ENCODE data around the gene MAP3K1.
"Not testable (repeated sequence)": the region's sequence is repeated elsewhere in the genome, so short reads cannot be mapped to it uniquely, and the experiment has no call there.

MAP3K1 gene

DNA sequence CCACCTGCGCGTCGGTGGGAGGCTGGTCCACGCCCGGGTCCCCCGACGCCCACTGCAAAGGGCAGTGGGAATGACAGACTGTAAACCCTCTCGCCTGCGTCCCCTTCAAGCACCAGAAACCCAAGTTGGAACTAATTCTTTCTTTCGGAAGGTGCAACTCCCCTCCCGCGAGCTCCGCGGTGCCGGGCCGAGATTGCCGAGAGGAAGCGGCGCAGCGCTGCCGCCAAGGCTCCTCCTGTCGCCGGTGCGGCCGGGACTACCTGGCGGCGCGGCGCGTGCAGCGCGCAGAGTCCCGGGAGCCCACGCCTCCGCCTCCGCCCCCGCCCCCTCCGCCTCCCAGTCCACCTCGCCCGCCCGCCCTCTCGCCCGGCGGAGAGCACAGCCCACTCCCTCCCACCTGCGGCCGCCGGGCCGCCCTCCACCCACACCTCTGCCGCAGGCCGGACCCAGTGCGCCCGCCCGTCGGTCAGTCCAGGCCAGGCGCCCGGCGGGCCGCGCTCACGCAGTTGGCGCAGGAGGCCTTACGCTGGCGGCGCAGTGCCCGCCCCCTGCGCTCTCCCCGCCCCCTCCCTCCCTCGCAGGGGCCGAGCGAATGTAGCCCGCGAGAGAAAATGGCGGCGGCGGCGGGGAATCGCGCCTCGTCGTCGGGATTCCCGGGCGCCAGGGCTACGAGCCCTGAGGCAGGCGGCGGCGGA, at the start of gene MAP3K1:
Gene MAP3K1, plus strand, starts transcription at position 587 of the 695 bp plus-strand sequence. Its CDS starts 25 bp downstream, at position 612.
- peak; percentile 70 for FAIRE-seq

GRCh38 chr5:56766926-56767325, 48.4 kb upstream of the MAP3K1 start:
- no peak for DNase-seq (ENCODE audit: extremely low spot score, insufficient read length, low read depth)
- no peak for FAIRE-seq

More for the DNA sequence above, at the start of gene MAP3K1:
- DNase-seq (ENCODE audit: extremely low spot score, insufficient read length, low read depth): peak; percentile 60

GRCh38 chr5:56769875-56770604, 45.3 kb upstream of the MAP3K1 start:
- DNase-seq (ENCODE audit: extremely low spot score, insufficient read length, low read depth): no peak
- FAIRE-seq: no peak

DNA sequence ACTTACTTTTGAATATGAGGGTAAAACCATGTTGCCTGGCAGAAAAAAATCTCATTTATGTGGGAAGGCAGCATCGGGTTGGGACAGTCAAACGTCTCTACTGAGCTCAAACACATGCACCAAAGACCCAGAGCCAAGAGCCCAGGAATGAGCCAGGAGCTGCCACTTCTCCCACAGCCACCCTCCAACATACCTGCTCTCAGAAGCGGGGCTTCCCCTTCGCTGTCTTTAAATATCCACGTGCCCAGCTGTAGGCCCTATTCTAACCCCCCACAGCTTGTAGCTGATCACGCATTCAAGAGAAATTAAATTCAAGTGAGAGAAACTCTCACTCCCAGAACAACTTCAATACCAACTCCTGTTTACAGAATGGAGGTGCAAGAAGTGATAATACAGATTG, 42.6 kb upstream of the MAP3K1 start:
- FAIRE-seq: no peak
- no peak for DNase-seq (ENCODE audit: extremely low spot score, insufficient read length, low read depth)

- DNase-seq (ENCODE audit: extremely low spot score, insufficient read length, low read depth): no peak
- no peak for FAIRE-seq
Observed at GRCh38 chr5:56774957-56775356, 40.4 kb upstream of the MAP3K1 start.

DNA sequence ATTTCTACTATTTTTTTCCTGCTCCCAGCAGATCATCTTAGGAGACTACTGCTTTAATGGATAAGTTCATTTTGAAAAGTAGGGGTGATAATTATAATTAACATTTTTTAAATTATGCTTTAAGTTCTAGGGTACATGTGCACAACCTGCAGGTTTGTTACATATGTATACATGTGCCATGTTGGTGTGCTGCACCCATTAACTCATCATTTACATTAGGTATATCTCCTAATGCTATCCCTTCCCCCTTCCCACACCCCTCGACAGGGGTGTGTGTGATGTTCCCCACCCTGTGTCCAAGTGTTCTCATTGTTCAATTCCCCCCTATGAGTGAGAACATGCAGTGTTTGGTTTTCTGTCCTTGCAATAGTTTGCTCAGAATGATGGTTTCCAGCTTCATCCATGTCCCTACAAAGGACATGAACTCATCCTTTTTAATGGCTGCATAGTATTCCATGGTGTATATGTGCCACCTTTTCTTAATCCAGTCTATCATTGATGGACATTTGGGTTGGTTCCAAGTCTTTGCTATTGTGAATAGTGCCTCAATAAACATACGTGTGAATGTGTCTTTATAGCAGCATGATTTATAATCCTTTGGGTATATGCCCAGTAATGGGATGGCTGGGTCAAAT, 39.0 kb upstream of the MAP3K1 start:
- DNase-seq (ENCODE audit: extremely low spot score, insufficient read length, low read depth); FAIRE-seq: not testable (repeated sequence)

GRCh38 chr5:56783261-56783660, 32.1 kb upstream of the MAP3K1 start:
- DNase-seq (ENCODE audit: extremely low spot score, insufficient read length, low read depth) (no peak), FAIRE-seq (no peak)

- FAIRE-seq (no peak), DNase-seq (ENCODE audit: extremely low spot score, insufficient read length, low read depth) (no peak)
Observed at GRCh38 chr5:56786346-56786745, 29.0 kb upstream of the MAP3K1 start.

DNA sequence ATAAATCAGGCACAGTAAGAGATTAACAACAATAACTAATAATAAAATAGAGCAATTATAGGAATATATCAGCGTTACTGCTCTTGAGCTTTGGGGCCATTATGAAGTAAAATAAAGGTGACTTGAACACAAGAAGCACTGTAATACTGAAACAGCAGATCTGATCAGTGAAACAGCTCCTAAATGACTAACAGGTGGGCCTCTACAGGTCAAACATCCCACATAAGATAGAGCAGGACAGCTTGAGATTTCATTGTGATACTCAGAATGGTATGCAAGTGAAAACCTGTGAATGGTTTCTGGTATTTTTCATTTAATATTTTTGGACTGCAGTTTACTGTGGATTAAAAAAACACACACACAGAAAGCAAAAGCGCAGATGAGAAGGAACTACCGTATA, 24.0 kb upstream of the MAP3K1 start:
- no peak for FAIRE-seq
- DNase-seq (ENCODE audit: extremely low spot score, insufficient read length, low read depth): no peak

- DNase-seq (ENCODE audit: extremely low spot score, insufficient read length, low read depth): no peak
- FAIRE-seq: no peak
Observed at GRCh38 chr5:56798521-56798920, 16.8 kb upstream of the MAP3K1 start.

GRCh38 chr5:56800186-56800585, 15.2 kb upstream of the MAP3K1 start:
- DNase-seq (ENCODE audit: extremely low spot score, insufficient read length, low read depth): no peak
- FAIRE-seq: no peak

- no peak for FAIRE-seq
- DNase-seq (ENCODE audit: extremely low spot score, insufficient read length, low read depth): no peak
Observed at GRCh38 chr5:56801256-56801655, 14.1 kb upstream of the MAP3K1 start.

- DNase-seq (ENCODE audit: extremely low spot score, insufficient read length, low read depth): no peak
- no peak for FAIRE-seq
Observed at GRCh38 chr5:56802205-56802604, 13.1 kb upstream of the MAP3K1 start.

- no peak for FAIRE-seq
- no peak for DNase-seq (ENCODE audit: extremely low spot score, insufficient read length, low read depth)
Observed at GRCh38 chr5:56803025-56803424, 12.3 kb upstream of the MAP3K1 start.

GRCh38 chr5:56803894-56804293, 11.5 kb upstream of the MAP3K1 start:
- DNase-seq (ENCODE audit: extremely low spot score, insufficient read length, low read depth) (no peak), FAIRE-seq (no peak)

GRCh38 chr5:56807679-56808078, 7.7 kb upstream of the MAP3K1 start:
- FAIRE-seq (no peak), DNase-seq (ENCODE audit: extremely low spot score, insufficient read length, low read depth) (no peak)

GRCh38 chr5:56808211-56808610, 7.1 kb upstream of the MAP3K1 start:
- FAIRE-seq (no peak), DNase-seq (ENCODE audit: extremely low spot score, insufficient read length, low read depth) (no peak)

DNA sequence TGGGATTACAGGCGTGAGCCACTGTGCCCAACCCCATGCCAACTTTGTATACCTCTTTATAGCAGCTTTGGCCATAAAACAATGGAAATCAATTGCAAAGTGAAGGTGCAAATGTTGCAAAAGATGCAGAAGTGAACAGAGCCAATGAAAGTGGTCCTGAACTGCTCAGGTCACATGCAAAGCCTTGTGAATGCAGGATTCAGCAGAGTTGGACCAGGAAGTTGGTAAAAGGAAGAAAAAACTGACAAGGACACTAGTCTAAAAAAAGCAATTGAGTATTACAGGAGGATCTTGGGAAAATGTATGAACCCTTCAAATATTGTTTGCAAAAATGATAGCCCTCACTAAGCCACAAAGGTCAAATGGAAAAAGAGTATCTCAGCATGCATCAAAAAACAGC, 4.5 kb upstream of the MAP3K1 start:
- no peak for FAIRE-seq
- DNase-seq (ENCODE audit: extremely low spot score, insufficient read length, low read depth): no peak

DNA sequence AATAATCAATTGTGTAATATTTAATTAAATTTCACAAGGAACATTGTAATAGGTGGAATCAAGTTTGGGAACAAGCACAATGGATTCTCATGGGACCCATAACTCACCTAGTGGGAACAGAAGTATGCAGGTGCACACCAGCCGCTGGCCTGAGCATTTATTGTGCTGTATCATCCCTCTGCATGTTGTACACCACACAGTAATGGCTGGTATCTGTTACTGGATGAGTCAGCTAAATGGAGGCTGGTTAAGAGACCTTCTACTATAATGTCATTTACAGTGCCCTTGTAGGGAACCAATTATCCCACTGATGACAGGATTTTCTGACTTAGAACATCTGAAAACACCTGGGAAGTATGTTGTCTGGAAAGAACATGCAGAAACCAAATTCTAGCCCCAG, 3.2 kb upstream of the MAP3K1 start:
- FAIRE-seq: no peak
- DNase-seq (ENCODE audit: extremely low spot score, insufficient read length, low read depth): no peak

- FAIRE-seq: no peak
- DNase-seq (ENCODE audit: extremely low spot score, insufficient read length, low read depth): no peak
Observed at GRCh38 chr5:56813302-56813701, 2.0 kb upstream of the MAP3K1 start.

GRCh38 chr5:56814361-56814962, 887 bp upstream of the MAP3K1 start:
- no peak for DNase-seq (ENCODE audit: extremely low spot score, insufficient read length, low read depth)
- FAIRE-seq: no peak
